ENCODE data around the gene VDAC2.

Gene VDAC2

GRCh38 chr10:75246506-75246905 is 35.9 kb downstream of the VDAC2 start:
- Histone ChIP-seq H3K36me3 (ENCODE audit: control insufficient read depth in 2 of 2, insufficient read depth in 2 of 2, low read length in 2 of 2) (no peaks in the 10 kb centered on the region), H3K27me3 (ENCODE audit: control insufficient read depth in 2 of 2, insufficient read depth in 2 of 2, low read length in 2 of 2) (no peaks in the 10 kb centered on the region), H3K9ac (ENCODE audit: low read depth in 1 of 2, low read length in 2 of 2) (no peak overlapping the region), H3K4me1 (ENCODE audit: control insufficient read depth in 2 of 2, insufficient read depth in 2 of 2, low read length in 2 of 2) (peaks cover 10 to 27% of the 10 kb centered on the region in 2 donors), H3K27ac (ENCODE audit: low read depth in 2 of 2, low read length in 2 of 2) (no peak overlapping the region), H3K4me3 (ENCODE audit: low read length in 2 of 2) (no peak overlapping the region), H3K9me3 (ENCODE audit: control insufficient read depth in 2 of 2, low read length in 2 of 2) (no peaks in the 10 kb centered on the region)

DNA sequence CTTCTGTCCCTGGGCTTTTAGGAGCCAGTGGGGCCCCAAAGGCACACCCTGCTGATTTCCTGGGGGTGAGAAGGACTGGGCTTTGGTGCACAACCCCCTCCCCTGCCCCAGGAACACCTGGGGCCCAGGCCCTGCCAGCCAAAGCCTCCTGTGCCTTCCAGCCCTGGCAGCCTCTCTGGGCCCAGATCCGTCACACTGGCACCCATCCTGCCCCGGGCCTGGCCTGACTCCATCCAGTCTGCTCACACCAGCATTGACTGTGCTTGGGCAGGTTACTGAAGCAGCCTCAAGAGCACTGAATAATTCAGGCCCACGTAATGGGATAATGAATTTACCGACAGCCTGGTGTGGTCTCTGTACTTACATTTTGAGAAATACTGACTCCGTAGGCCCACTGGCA is 37.2 kb downstream of the VDAC2 start:
- H3K9me3 ChIP-seq (ENCODE audit: control insufficient read depth in 2 of 2, low read length in 2 of 2) = no peaks in the 10 kb centered on the region
- H3K36me3 ChIP-seq (ENCODE audit: control insufficient read depth in 2 of 2, insufficient read depth in 2 of 2, low read length in 2 of 2) = no peaks in the 10 kb centered on the region
- H3K4me3 ChIP-seq (ENCODE audit: low read length in 2 of 2) = no peak overlapping the region
- peaks cover 10 to 27% of the 10 kb centered on the region in 2 donors for H3K4me1 ChIP-seq (ENCODE audit: control insufficient read depth in 2 of 2, insufficient read depth in 2 of 2, low read length in 2 of 2)
- H3K27ac ChIP-seq (ENCODE audit: low read depth in 2 of 2, low read length in 2 of 2) = no peak overlapping the region
- no peak overlapping the region for H3K9ac ChIP-seq (ENCODE audit: low read depth in 1 of 2, low read length in 2 of 2)
- no peaks in the 10 kb centered on the region for H3K27me3 ChIP-seq (ENCODE audit: control insufficient read depth in 2 of 2, insufficient read depth in 2 of 2, low read length in 2 of 2)

- Histone ChIP-seq H3K36me3 (ENCODE audit: control insufficient read depth in 2 of 2, insufficient read depth in 2 of 2, low read length in 2 of 2) (no peaks in the 10 kb centered on the region), H3K9ac (ENCODE audit: low read depth in 1 of 2, low read length in 2 of 2) (no peak overlapping the region), H3K4me1 (ENCODE audit: control insufficient read depth in 2 of 2, insufficient read depth in 2 of 2, low read length in 2 of 2) (peaks cover under 1% of the 10 kb centered on the region in 2 donors), H3K9me3 (ENCODE audit: control insufficient read depth in 2 of 2, low read length in 2 of 2) (peaks cover 4 to 5% of the 10 kb centered on the region in 2 donors), H3K27ac (ENCODE audit: low read depth in 2 of 2, low read length in 2 of 2) (no peak overlapping the region), H3K4me3 (ENCODE audit: low read length in 2 of 2) (no peak overlapping the region), H3K27me3 (ENCODE audit: control insufficient read depth in 2 of 2, insufficient read depth in 2 of 2, low read length in 2 of 2) (no peaks in the 10 kb centered on the region)
Observed at GRCh38 chr10:75250934-75251333, 40.3 kb downstream of the VDAC2 start.

DNA sequence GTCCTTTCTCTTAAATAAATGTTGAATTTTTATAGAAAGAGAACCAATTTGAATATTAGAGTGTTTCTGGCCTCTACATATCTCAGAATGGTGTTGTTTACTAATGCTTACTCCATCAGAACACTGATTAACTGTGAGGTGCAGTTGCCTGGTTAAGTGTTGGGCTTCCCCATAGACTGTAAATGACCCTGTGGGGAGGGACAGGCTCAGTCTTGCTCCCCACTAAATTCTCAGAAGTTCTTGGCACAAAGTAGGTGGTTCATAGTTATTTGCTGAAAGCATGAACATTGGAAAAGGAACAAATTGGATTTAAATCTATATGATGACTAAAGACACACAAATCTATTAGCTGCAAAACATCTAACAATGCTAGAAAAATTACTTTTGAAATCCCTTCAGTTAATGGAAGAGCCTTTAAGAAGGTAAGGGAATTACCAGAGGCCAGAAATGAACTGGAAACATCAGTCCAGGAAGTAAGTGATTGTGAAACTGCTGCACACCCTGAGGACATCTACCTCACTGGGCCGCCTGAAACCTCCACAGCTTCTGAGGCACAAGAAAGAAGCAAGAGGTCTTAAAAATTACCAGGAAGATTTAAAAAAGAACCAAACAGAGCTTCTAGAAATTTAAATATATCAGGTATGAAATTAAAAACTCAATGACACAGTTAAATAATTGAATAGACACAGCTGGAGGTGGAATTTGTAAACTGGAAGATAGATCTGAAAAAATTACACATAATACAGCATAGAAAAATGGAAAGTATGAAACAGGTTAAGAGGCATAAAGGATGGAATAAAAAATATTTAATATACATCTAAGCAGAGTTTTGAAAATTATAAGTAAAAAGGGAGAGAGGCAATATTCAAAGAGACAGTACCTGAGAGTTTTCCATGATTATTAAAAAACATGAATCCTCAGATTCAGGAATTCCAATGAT is 43.0 kb downstream of the VDAC2 start:
- Histone ChIP-seq H3K36me3 (ENCODE audit: control insufficient read depth in 2 of 2, insufficient read depth in 2 of 2, low read length in 2 of 2) (no peaks in the 10 kb centered on the region), H3K27me3 (ENCODE audit: control insufficient read depth in 2 of 2, insufficient read depth in 2 of 2, low read length in 2 of 2) (no peaks in the 10 kb centered on the region), H3K9ac (ENCODE audit: low read depth in 1 of 2, low read length in 2 of 2) (no peak overlapping the region), H3K27ac (ENCODE audit: low read depth in 2 of 2, low read length in 2 of 2) (no peak overlapping the region), H3K4me3 (ENCODE audit: low read length in 2 of 2) (no peak overlapping the region), H3K4me1 (ENCODE audit: control insufficient read depth in 2 of 2, insufficient read depth in 2 of 2, low read length in 2 of 2) (no peaks in the 10 kb centered on the region), H3K9me3 (ENCODE audit: control insufficient read depth in 2 of 2, low read length in 2 of 2) (peaks cover 4 to 5% of the 10 kb centered on the region in 2 donors)

DNA sequence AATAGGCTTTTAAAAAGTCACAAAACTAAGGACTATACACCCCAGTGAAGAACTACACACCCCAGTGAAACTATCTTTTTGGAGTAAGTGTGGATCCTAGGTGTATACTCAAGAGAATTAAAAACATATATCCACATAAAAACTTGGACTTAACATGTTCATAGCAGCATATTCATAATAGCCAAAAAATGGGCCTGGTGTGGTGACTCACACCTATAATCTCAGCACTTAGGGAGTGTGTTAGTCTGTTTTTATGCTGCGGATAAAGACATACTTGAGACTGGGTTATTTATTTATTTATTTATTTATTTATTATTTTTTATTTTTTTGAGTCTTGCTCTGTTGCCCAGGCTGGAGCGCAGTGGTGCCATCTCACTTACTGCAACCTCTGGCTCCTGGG is 44.1 kb downstream of the VDAC2 start:
- no peak overlapping the region for H3K27ac ChIP-seq (ENCODE audit: low read depth in 2 of 2, low read length in 2 of 2)
- H3K9ac ChIP-seq (ENCODE audit: low read depth in 1 of 2, low read length in 2 of 2) = no peak overlapping the region
- peaks cover 4 to 5% of the 10 kb centered on the region in 2 donors for H3K9me3 ChIP-seq (ENCODE audit: control insufficient read depth in 2 of 2, low read length in 2 of 2)
- H3K27me3 ChIP-seq (ENCODE audit: control insufficient read depth in 2 of 2, insufficient read depth in 2 of 2, low read length in 2 of 2) = no peaks in the 10 kb centered on the region
- H3K4me3 ChIP-seq (ENCODE audit: low read length in 2 of 2) = no peak overlapping the region
- no peaks in the 10 kb centered on the region for H3K4me1 ChIP-seq (ENCODE audit: control insufficient read depth in 2 of 2, insufficient read depth in 2 of 2, low read length in 2 of 2)
- no peaks in the 10 kb centered on the region for H3K36me3 ChIP-seq (ENCODE audit: control insufficient read depth in 2 of 2, insufficient read depth in 2 of 2, low read length in 2 of 2)

- no peak overlapping the region for H3K9ac ChIP-seq (ENCODE audit: low read depth in 1 of 2, low read length in 2 of 2)
- H3K36me3 ChIP-seq (ENCODE audit: control insufficient read depth in 2 of 2, insufficient read depth in 2 of 2, low read length in 2 of 2) = no peaks in the 10 kb centered on the region
- H3K4me3 ChIP-seq (ENCODE audit: low read length in 2 of 2) = no peak overlapping the region
- H3K27ac ChIP-seq (ENCODE audit: low read depth in 2 of 2, low read length in 2 of 2) = no peak overlapping the region
- H3K27me3 ChIP-seq (ENCODE audit: control insufficient read depth in 2 of 2, insufficient read depth in 2 of 2, low read length in 2 of 2) = no peaks in the 10 kb centered on the region
- H3K4me1 ChIP-seq (ENCODE audit: control insufficient read depth in 2 of 2, insufficient read depth in 2 of 2, low read length in 2 of 2) = peaks cover 13 to 16% of the 10 kb centered on the region in 2 donors
- no peaks in the 10 kb centered on the region for H3K9me3 ChIP-seq (ENCODE audit: control insufficient read depth in 2 of 2, low read length in 2 of 2)
Observed at GRCh38 chr10:75260990-75261389, 50.4 kb downstream of the VDAC2 start.

GRCh38 chr10:75261813-75262705 is 51.5 kb downstream of the VDAC2 start:
- H3K9me3 ChIP-seq (ENCODE audit: control insufficient read depth in 2 of 2, low read length in 2 of 2) = no peaks in the 10 kb centered on the region
- no peaks in the 10 kb centered on the region for H3K27me3 ChIP-seq (ENCODE audit: control insufficient read depth in 2 of 2, insufficient read depth in 2 of 2, low read length in 2 of 2)
- H3K4me3 ChIP-seq (ENCODE audit: low read length in 2 of 2) = no peak overlapping the region
- peak overlapping the region; percentile 71 to 81 for H3K27ac ChIP-seq (ENCODE audit: low read depth in 2 of 2, low read length in 2 of 2)
- peak overlapping the region in 1 of 2 donors; percentile 42 for H3K9ac ChIP-seq (ENCODE audit: low read depth in 1 of 2, low read length in 2 of 2)
- H3K36me3 ChIP-seq (ENCODE audit: control insufficient read depth in 2 of 2, insufficient read depth in 2 of 2, low read length in 2 of 2) = no peaks in the 10 kb centered on the region
- peaks cover 13 to 16% of the 10 kb centered on the region in 2 donors for H3K4me1 ChIP-seq (ENCODE audit: control insufficient read depth in 2 of 2, insufficient read depth in 2 of 2, low read length in 2 of 2)

DNA sequence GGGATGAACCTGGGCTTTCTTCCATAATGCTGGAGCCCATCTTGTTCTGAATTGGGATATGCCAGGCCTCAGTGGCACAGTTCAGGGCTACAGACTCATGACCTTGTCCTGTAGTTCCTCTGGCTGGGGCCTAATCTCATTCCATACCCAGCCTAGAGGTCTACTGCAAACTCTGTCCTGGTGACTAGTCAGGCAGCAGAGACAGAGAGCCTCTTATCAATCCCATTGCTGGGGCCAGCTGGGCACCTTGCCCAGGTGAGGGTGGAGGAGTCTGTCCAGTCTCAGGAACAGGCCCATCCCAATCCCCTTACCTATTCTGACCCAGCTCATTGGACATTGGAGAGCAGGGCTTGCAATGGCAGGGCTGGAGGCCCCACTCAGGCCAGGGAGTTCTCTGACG is 53.2 kb downstream of the VDAC2 start:
- Histone ChIP-seq H3K4me3 (ENCODE audit: low read length in 2 of 2) (no peak overlapping the region), H3K9me3 (ENCODE audit: control insufficient read depth in 2 of 2, low read length in 2 of 2) (no peaks in the 10 kb centered on the region), H3K4me1 (ENCODE audit: control insufficient read depth in 2 of 2, insufficient read depth in 2 of 2, low read length in 2 of 2) (peaks cover 13 to 16% of the 10 kb centered on the region in 2 donors), H3K27me3 (ENCODE audit: control insufficient read depth in 2 of 2, insufficient read depth in 2 of 2, low read length in 2 of 2) (no peaks in the 10 kb centered on the region), H3K9ac (ENCODE audit: low read depth in 1 of 2, low read length in 2 of 2) (no peak overlapping the region), H3K36me3 (ENCODE audit: control insufficient read depth in 2 of 2, insufficient read depth in 2 of 2, low read length in 2 of 2) (no peaks in the 10 kb centered on the region), H3K27ac (ENCODE audit: low read depth in 2 of 2, low read length in 2 of 2) (no peak overlapping the region)

DNA sequence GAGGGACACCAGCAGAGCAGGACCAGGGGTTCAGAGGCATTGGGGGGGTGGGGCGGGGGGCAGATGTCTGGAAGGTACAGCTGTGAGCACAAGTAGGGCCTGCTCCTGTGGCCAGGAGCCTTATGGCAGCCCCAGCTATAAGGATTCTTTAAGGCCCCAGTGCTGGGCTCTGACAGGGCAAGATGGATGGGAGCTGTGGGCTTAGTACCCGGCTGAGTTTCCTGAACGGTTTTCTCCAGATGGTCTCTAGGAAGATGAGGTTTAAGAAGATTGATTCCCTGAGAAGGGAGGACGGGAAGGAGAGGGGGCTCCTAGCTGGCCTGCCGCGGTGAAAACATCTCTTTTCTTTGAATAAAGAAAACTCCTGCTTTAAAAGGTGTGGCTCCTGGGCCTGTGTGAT is 55.3 kb downstream of the VDAC2 start:
- H3K4me3 ChIP-seq (ENCODE audit: low read length in 2 of 2) = no peak overlapping the region
- H3K36me3 ChIP-seq (ENCODE audit: control insufficient read depth in 2 of 2, insufficient read depth in 2 of 2, low read length in 2 of 2) = no peaks in the 10 kb centered on the region
- no peak overlapping the region for H3K27ac ChIP-seq (ENCODE audit: low read depth in 2 of 2, low read length in 2 of 2)
- H3K9me3 ChIP-seq (ENCODE audit: control insufficient read depth in 2 of 2, low read length in 2 of 2) = no peaks in the 10 kb centered on the region
- no peaks in the 10 kb centered on the region for H3K27me3 ChIP-seq (ENCODE audit: control insufficient read depth in 2 of 2, insufficient read depth in 2 of 2, low read length in 2 of 2)
- peaks cover 13 to 16% of the 10 kb centered on the region in 2 donors for H3K4me1 ChIP-seq (ENCODE audit: control insufficient read depth in 2 of 2, insufficient read depth in 2 of 2, low read length in 2 of 2)
- no peak overlapping the region for H3K9ac ChIP-seq (ENCODE audit: low read depth in 1 of 2, low read length in 2 of 2)

DNA sequence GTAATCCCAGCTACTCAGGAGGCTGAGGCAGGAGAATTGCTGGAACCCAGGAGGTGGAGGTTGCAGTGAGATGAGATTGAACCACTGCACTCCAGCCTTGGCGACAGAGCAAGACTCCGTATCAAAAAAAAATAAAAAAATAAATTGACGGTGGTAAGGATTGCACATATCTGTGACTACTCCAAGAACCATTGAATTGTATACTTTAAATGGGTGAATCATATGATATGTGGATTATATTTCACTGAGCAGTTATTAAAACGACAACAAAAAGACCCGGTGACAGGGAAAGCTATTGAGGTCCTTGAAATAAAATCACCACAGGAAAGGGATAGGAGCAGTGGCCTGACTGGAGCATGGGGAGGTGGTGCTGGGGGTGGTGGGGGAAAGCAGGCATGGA is 56.3 kb downstream of the VDAC2 start:
- Histone ChIP-seq H3K9ac (ENCODE audit: low read depth in 1 of 2, low read length in 2 of 2) (no peak overlapping the region), H3K9me3 (ENCODE audit: control insufficient read depth in 2 of 2, low read length in 2 of 2) (no peaks in the 10 kb centered on the region), H3K27me3 (ENCODE audit: control insufficient read depth in 2 of 2, insufficient read depth in 2 of 2, low read length in 2 of 2) (no peaks in the 10 kb centered on the region), H3K27ac (ENCODE audit: low read depth in 2 of 2, low read length in 2 of 2) (no peak overlapping the region), H3K36me3 (ENCODE audit: control insufficient read depth in 2 of 2, insufficient read depth in 2 of 2, low read length in 2 of 2) (no peaks in the 10 kb centered on the region), H3K4me3 (ENCODE audit: low read length in 2 of 2) (no peak overlapping the region), H3K4me1 (ENCODE audit: control insufficient read depth in 2 of 2, insufficient read depth in 2 of 2, low read length in 2 of 2) (peaks cover 8 to 13% of the 10 kb centered on the region in 2 donors)
